Stimulated activated CD4-positive, alpha-beta T cell treated with anti-CD3 and anti-CD28 coated beads, Interleukin-12 subunit alpha, Interleukin-12 subunit beta, amount 100 ng/mL, for 48 hours (primary cell): Measurements from ENCODE around the gene PDE4DIP.
"Not testable (repeated sequence)": the region's sequence is repeated elsewhere in the genome, so short reads cannot be mapped to it uniquely, and the experiment has no call there.

Experiments
- DNase-seq, 3 donors: peaks; one replicate each; pipeline ENCODE4 v3.0.0-alpha.2; 2020; ENCODE audit warnings: low read depth in 2 of 3, low spot score in 1 of 3

Gene PDE4DIP

GRCh38 chr1:148969126-148969525, 124.9 kb downstream of the PDE4DIP start:
- not testable (repeated sequence) for DNase-seq

GRCh38 chr1:148975453-148975852, 131.2 kb downstream of the PDE4DIP start:
- DNase-seq, result not testable (repeated sequence)

GRCh38 chr1:148975866-148976537, 131.8 kb downstream of the PDE4DIP start:
- not testable (repeated sequence) for DNase-seq

GRCh38 chr1:148977785-148978184, 133.6 kb downstream of the PDE4DIP start:
- DNase-seq, result not testable (repeated sequence)

- DNase-seq, result not testable (repeated sequence)
Observed at GRCh38 chr1:148989378-148989777, 145.2 kb downstream of the PDE4DIP start.

GRCh38 chr1:148990233-148990788, 146.1 kb downstream of the PDE4DIP start:
- DNase-seq, result not testable (repeated sequence)

GRCh38 chr1:148991818-148992217, 147.6 kb downstream of the PDE4DIP start:
- DNase-seq, result not testable (repeated sequence)

- DNase-seq, result not testable (repeated sequence)
Observed at GRCh38 chr1:148992364-148992763, 148.1 kb downstream of the PDE4DIP start.

- not testable (repeated sequence) for DNase-seq
Observed at GRCh38 chr1:148996449-148997224, 152.4 kb downstream of the PDE4DIP start.

GRCh38 chr1:148997405-148997804, 153.2 kb downstream of the PDE4DIP start:
- DNase-seq, result not testable (repeated sequence)

- DNase-seq, result not testable (repeated sequence)
Observed at GRCh38 chr1:149002664-149003063, 158.4 kb downstream of the PDE4DIP start.

- DNase-seq, result not testable (repeated sequence)
Observed at GRCh38 chr1:149008326-149008725, 164.1 kb downstream of the PDE4DIP start.

GRCh38 chr1:149008769-149009168, 164.5 kb downstream of the PDE4DIP start:
- DNase-seq, result not testable (repeated sequence)

- DNase-seq, result not testable (repeated sequence)
Observed at GRCh38 chr1:149009761-149010160, 165.5 kb downstream of the PDE4DIP start.

GRCh38 chr1:149012599-149012998, 168.4 kb downstream of the PDE4DIP start:
- DNase-seq, result not testable (repeated sequence)

- DNase-seq, result not testable (repeated sequence)
Observed at GRCh38 chr1:149013513-149013912, 169.3 kb downstream of the PDE4DIP start.

GRCh38 chr1:149015522-149015921, 171.3 kb downstream of the PDE4DIP start:
- DNase-seq, result not testable (repeated sequence)

- not testable (repeated sequence) for DNase-seq
Observed at GRCh38 chr1:149016626-149017025, 172.4 kb downstream of the PDE4DIP start.

- not testable (repeated sequence) for DNase-seq
Observed at GRCh38 chr1:149018577-149018976, 174.3 kb downstream of the PDE4DIP start.

GRCh38 chr1:149024327-149024726, 180.1 kb downstream of the PDE4DIP start:
- not testable (repeated sequence) for DNase-seq

GRCh38 chr1:149033916-149034315, 189.7 kb downstream of the PDE4DIP start:
- DNase-seq, result not testable (repeated sequence)

- DNase-seq, result not testable (repeated sequence)
Observed at GRCh38 chr1:149043056-149043455, 198.8 kb downstream of the PDE4DIP start.
